WTC11 (cell line): ENCODE measurements around the gene PDSS2.

Source experiments
- CBFB ChIP-seq: sonication (generic); formaldehyde crosslinking; IDR thresholded peaks from 2 replicates; pipeline ENCODE4 v1.8.1; 2022; ENCODE audit warnings: mild to moderate bottlenecking, low read depth, missing genetic modification reagents
- CREB1 ChIP-seq: sonication (generic); formaldehyde crosslinking; IDR thresholded peaks from 2 replicates; pipeline ENCODE4 v1.8.0; 2023; ENCODE audit warnings: mild to moderate bottlenecking, missing genetic modification reagents
- JUN ChIP-seq: sonication (generic); formaldehyde crosslinking; IDR thresholded peaks from 2 replicates; pipeline ENCODE4 v1.8.0; 2023; ENCODE audit warnings: mild to moderate bottlenecking, missing genetic modification reagents
- SP1 ChIP-seq: sonication (generic); formaldehyde crosslinking; conservative IDR thresholded peaks from 2 replicates; pipeline ENCODE4 v1.8.1; 2022; ENCODE audit warnings: missing genetic modification reagents
- TCF7 ChIP-seq: sonication (generic); formaldehyde crosslinking; IDR thresholded peaks from 2 replicates; pipeline ENCODE4 v1.8.0; 2022; ENCODE audit warnings: mild to moderate bottlenecking, low read depth, missing genetic modification reagents, moderate library complexity
- TEAD4 ChIP-seq: sonication (generic); formaldehyde crosslinking; IDR thresholded peaks from 2 replicates; pipeline ENCODE4 v1.8.0; 2022; ENCODE audit warnings: mild to moderate bottlenecking, missing genetic modification reagents
- ZNF263 ChIP-seq: sonication (generic); formaldehyde crosslinking; IDR thresholded peaks from 2 replicates; pipeline ENCODE4 v1.8.1; 2022; ENCODE audit warnings: low read depth, mild to moderate bottlenecking, moderate library complexity, missing genetic modification reagents
- ZNF396 ChIP-seq: fragments of 250-450 bp; sonication (Bioruptor Pico); IDR thresholded peaks from 2 replicates; pipeline ENCODE4 v1.8.0; 2021; ENCODE audit warnings: mild to moderate bottlenecking, moderate library complexity, borderline replicate concordance
- ZNF416 ChIP-seq: fragments of 250-450 bp; sonication (Bioruptor Pico); IDR thresholded peaks from 2 replicates; pipeline ENCODE4 v1.9.0; 2021; ENCODE audit warnings: mild to moderate bottlenecking, inconsistent platforms
- TF ChIP-seq, protein P1 (sequence below): fragments of 200-600 bp; IDR thresholded peaks from 2 replicates; pipeline ENCODE4 v1.8.0; 2022; ENCODE audit warnings: antibody characterized with exemption
- TF ChIP-seq, protein P2 (sequence below): sonication (generic); formaldehyde crosslinking; IDR thresholded peaks from 2 replicates; pipeline ENCODE4 v1.8.0; 2022; ENCODE audit warnings: mild to moderate bottlenecking, missing genetic modification reagents
- TF ChIP-seq, protein P3 (sequence below): sonication (generic); formaldehyde crosslinking; IDR thresholded peaks from 2 replicates; pipeline ENCODE4 v1.8.1; 2022; ENCODE audit warnings: low read depth, mild to moderate bottlenecking, moderate library complexity, missing genetic modification reagents, borderline replicate concordance
- TF ChIP-seq, protein P4 (sequence below): sonication (generic); formaldehyde crosslinking; IDR thresholded peaks from 2 replicates; pipeline ENCODE4 v1.8.1; 2023; ENCODE audit warnings: mild to moderate bottlenecking, missing genetic modification reagents
- TF ChIP-seq, protein P5 (sequence below): sonication (generic); formaldehyde crosslinking; IDR thresholded peaks from 2 replicates; pipeline ENCODE4 v1.8.1; 2023; ENCODE audit warnings: mild to moderate bottlenecking, missing genetic modification reagents, borderline replicate concordance

DNA sequence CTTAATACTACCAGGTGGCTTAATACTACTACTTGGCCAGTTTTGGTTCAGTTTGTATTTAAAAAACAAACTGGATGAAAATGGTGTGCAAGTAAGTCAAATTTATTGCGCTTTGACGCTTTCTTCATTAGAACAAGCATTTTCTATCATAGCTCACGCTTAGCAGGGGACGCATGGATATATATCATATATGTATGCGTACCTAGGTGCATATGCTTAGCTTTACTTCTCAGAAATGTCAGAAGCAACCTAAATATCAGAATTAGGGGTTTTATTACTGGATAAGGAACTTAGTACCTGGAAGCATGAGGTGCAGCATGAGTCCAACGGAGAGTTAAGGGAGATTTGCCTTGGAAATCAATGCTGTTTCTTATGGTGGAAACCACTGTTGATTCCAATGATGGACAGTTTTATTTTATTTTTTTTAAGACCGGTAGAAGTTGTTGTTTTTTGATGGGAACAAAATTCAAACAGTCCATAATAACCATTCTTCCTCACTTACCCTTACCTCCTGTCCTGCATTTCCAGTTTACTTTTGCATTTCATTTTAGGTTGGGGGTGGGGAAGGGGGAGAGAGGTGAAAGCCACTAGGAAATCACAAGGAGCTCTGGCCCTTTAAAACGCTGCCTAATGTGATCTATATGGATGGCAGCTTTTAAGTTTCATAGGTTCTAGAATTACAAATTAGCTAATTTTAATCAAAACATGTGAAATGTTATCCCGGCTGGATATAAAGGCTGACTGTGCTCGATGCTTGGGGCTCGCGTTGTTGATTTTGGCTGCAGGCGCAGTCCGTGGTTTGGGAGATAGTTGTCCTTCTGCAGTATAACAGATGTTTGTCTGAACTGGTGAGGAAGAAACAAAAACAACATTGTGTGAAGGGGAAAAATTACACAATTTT lies 32.6 kb upstream of the PDSS2 start:
- TF ChIP-seq, protein P1, sequence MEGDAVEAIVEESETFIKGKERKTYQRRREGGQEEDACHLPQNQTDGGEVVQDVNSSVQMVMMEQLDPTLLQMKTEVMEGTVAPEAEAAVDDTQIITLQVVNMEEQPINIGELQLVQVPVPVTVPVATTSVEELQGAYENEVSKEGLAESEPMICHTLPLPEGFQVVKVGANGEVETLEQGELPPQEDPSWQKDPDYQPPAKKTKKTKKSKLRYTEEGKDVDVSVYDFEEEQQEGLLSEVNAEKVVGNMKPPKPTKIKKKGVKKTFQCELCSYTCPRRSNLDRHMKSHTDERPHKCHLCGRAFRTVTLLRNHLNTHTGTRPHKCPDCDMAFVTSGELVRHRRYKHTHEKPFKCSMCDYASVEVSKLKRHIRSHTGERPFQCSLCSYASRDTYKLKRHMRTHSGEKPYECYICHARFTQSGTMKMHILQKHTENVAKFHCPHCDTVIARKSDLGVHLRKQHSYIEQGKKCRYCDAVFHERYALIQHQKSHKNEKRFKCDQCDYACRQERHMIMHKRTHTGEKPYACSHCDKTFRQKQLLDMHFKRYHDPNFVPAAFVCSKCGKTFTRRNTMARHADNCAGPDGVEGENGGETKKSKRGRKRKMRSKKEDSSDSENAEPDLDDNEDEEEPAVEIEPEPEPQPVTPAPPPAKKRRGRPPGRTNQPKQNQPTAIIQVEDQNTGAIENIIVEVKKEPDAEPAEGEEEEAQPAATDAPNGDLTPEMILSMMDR, result no peak
- TF ChIP-seq ZNF263 (CRISPR knock-in tag) (no peak), CBFB (CRISPR knock-in tag) (no peak), JUN (CRISPR knock-in tag) (no peak), TEAD4 (CRISPR knock-in tag) (no peak), SP1 (CRISPR knock-in tag) (no peak), ZNF396 (no peak), CREB1 (CRISPR knock-in tag) (no peak), ZNF416 (CRISPR knock-in tag) (no peak), TCF7 (CRISPR knock-in tag) (no peak)
- TF ChIP-seq, protein P2, sequence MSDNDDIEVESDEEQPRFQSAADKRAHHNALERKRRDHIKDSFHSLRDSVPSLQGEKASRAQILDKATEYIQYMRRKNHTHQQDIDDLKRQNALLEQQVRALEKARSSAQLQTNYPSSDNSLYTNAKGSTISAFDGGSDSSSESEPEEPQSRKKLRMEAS, result no peak
- TF ChIP-seq, protein P3, sequence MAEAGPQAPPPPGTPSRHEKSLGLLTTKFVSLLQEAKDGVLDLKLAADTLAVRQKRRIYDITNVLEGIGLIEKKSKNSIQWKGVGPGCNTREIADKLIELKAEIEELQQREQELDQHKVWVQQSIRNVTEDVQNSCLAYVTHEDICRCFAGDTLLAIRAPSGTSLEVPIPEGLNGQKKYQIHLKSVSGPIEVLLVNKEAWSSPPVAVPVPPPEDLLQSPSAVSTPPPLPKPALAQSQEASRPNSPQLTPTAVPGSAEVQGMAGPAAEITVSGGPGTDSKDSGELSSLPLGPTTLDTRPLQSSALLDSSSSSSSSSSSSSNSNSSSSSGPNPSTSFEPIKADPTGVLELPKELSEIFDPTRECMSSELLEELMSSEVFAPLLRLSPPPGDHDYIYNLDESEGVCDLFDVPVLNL (CRISPR knock-in tag), result no peak
- TF ChIP-seq, protein P4, sequence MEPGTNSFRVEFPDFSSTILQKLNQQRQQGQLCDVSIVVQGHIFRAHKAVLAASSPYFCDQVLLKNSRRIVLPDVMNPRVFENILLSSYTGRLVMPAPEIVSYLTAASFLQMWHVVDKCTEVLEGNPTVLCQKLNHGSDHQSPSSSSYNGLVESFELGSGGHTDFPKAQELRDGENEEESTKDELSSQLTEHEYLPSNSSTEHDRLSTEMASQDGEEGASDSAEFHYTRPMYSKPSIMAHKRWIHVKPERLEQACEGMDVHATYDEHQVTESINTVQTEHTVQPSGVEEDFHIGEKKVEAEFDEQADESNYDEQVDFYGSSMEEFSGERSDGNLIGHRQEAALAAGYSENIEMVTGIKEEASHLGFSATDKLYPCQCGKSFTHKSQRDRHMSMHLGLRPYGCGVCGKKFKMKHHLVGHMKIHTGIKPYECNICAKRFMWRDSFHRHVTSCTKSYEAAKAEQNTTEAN (CRISPR knock-in tag), result no peak
- TF ChIP-seq, protein P5, sequence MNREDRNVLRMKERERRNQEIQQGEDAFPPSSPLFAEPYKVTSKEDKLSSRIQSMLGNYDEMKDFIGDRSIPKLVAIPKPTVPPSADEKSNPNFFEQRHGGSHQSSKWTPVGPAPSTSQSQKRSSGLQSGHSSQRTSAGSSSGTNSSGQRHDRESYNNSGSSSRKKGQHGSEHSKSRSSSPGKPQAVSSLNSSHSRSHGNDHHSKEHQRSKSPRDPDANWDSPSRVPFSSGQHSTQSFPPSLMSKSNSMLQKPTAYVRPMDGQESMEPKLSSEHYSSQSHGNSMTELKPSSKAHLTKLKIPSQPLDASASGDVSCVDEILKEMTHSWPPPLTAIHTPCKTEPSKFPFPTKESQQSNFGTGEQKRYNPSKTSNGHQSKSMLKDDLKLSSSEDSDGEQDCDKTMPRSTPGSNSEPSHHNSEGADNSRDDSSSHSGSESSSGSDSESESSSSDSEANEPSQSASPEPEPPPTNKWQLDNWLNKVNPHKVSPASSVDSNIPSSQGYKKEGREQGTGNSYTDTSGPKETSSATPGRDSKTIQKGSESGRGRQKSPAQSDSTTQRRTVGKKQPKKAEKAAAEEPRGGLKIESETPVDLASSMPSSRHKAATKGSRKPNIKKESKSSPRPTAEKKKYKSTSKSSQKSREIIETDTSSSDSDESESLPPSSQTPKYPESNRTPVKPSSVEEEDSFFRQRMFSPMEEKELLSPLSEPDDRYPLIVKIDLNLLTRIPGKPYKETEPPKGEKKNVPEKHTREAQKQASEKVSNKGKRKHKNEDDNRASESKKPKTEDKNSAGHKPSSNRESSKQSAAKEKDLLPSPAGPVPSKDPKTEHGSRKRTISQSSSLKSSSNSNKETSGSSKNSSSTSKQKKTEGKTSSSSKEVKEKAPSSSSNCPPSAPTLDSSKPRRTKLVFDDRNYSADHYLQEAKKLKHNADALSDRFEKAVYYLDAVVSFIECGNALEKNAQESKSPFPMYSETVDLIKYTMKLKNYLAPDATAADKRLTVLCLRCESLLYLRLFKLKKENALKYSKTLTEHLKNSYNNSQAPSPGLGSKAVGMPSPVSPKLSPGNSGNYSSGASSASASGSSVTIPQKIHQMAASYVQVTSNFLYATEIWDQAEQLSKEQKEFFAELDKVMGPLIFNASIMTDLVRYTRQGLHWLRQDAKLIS, result no peak
